HG02678 (cell line): ENCODE data around the gene TPCN1.

ENCODE experiments used
- ATAC-seq: cut with Tn5 transposase; IDR thresholded peaks from one replicate; pipeline ENCODE4 v1.9.1; 2021; ENCODE audit warnings: mild to moderate bottlenecking, moderate library complexity; ENCODE audit not compliant: unreplicated experiment

TPCN1 gene

GRCh38 chr12:113301811-113302210 is 80.5 kb downstream of the TPCN1 start:
- no peak for ATAC-seq

DNA sequence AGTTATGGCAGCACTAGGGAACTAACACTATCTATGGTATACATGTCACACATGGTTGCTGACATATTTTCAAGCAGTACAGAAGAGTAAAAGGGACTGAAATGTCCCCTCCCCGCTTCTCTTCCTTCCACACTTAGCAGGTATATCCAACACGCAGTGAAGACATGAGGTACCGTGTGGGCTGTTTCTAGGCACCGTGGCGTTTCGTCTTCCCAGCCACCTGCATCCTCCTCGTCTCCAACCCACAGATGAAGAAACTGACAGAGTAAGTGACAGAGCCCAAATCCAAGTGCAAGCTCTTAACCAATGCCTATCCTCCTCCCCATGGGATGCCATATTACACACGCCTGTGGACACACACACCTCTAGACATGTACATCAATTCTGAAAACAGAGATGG is 81.2 kb downstream of the TPCN1 start:
- no peak for ATAC-seq

DNA sequence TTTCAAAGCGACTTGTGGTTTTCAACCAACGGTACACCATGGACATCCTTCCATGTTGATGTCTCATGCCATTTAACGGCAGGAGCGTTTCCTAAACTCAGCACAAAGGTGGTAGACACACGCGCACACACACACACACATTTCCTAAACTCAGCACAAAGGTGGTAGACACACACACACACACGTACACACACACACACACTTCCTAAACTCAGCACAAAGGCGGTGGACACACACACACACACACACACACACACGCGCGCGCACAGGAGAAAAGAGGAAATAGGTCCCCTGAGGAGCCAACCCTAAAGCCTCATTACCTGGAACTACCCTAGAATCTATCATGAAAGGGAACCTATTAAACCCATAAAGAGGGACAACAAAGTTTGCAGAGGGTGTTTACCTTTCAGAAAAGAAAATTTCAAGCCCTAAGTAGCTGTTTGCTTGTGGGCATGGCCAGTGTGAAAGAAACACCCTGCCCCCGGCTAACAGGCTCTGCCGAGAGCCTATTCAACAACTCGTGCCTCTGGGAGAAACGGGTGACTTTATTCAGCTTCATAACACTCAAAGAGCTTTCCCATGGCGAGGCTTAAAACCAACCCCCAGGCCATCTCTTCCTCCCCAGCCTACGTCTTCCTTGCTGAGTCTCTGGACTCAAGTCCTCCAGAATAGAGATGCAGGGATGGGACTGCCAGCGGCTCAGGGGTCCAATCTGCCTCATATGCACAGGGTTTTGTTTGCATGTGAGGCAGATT is 81.8 kb downstream of the TPCN1 start:
- ATAC-seq, result no peak

GRCh38 chr12:113305281-113305856 is 84.1 kb downstream of the TPCN1 start:
- no peak for ATAC-seq

DNA sequence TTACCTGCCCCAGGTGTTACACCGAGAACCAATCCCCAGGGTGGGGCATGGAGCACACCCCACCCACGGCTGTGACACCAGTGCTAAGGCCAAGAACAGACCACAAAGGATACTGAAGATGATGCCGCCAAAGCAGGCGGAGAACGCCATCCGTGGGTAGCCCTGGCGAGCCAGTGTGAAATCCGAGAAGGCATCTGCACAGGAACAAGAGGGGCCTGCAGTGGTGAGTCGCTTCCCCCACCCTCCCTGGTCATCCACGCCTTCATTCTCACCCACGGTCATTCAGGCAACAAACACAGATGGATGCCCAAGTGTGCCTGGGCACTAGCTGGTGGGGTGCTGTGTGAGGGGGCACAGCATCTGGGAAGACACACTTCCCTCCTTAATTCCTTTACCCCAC is 85.1 kb downstream of the TPCN1 start:
- no peak for ATAC-seq

DNA sequence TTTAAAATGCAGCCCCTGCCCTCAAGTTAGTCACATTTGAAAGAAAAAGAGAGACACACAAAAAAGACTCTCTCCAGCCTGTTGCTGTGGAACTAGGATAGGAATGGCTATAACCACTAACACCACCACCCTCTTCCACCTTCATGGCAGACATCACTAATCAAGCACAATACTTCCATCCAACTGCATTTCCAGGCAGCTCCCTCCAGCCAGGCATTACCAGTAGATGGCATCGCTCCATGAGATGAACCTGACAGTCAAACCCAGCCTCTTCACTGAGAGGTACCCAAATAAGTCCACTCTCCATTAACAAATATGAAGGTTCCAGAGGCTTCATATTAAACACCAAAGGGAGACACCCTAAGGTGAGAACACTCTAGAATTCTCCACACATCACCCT is 89.2 kb downstream of the TPCN1 start:
- ATAC-seq, result no peak

GRCh38 chr12:113314121-113314529 is 92.9 kb downstream of the TPCN1 start:
- ATAC-seq, result no peak

DNA sequence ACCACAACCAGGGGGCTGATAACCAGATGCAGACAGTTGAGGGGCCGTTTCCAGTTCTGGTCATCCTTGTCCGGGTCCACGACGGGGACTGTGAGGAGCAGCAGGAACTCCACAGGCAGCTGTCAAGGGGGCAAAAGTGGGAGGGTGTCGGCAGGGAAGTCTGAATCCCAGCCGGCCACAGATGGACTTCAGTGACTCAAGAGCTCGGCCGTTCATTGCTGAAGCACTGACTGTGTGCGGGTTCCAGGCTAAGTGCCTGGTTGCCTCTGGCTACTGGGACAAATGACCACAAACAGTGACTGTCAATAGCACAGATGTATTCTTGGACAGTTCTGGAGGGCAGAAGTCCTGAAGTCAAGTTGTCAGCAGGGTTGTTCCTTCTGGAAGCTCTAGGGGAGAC is 94.1 kb downstream of the TPCN1 start:
- ATAC-seq, result no peak

DNA sequence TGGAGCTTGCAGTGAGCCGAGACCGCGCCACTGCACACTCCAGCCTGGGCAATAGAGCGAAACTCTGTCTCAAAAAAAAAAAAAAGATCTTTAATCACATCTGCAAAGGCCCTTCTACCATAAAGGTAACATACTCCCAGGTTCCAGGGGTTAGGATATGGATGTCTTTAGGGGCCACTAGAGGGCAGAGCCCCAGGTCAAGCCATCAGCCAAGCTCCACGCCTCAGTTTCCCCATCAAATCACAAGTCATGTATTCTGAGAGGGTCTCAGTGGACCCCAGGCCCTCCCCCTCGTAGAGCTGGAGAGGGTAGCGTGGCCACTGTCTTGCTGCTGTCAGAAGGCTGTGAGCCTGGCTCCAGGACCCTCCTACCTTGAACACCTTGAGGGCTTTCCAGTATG is 94.9 kb downstream of the TPCN1 start:
- ATAC-seq, result no peak

GRCh38 chr12:113317122-113317521 is 95.9 kb downstream of the TPCN1 start:
- ATAC-seq, result no peak

- ATAC-seq, result no peak
These were observed 96.9 kb downstream of the TPCN1 start for GRCh38 chr12:113318046-113318656.

GRCh38 chr12:113318900-113319628 is 97.8 kb downstream of the TPCN1 start:
- no peak for ATAC-seq

GRCh38 chr12:113320401-113320800 is 99.1 kb downstream of the TPCN1 start:
- ATAC-seq, result no peak

DNA sequence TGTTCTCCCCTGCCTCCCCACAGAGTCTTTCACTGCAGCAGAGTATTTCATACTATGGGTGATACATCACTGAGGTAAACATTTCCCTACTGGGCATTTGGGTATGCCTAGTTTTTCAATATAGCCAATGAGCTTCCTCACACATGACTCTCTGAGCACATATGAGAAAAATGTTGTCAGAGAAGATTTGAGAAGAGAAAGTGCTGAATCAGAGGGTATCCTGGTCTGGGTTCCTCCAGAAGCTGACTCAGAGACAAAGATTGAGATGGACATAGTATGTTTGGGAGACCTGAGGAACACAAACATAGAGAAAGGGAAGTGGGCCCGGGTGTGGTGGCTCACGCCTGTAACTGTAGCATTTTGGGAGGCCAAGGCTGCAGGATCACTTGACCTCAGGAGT is 101.1 kb downstream of the TPCN1 start:
- ATAC-seq, result no peak

DNA sequence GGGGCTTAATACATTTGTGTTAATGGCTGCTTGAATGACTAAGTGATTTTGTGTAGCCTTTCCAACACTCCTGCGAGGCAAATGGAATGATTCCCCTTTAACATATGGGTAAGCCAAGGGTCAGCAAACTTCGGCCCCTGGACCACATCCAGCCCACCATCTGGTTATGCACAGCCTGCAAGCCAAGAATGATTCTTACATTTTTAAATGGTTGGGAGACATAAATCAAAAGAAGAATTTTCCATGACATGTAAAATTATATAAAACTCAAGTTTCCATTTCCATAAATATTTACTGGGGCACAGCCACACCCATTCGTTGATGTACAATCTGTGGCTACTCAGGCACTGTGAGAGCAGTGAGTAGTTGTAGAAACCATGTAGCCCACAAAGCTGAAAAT is 104.7 kb downstream of the TPCN1 start:
- ATAC-seq, result no peak

DNA sequence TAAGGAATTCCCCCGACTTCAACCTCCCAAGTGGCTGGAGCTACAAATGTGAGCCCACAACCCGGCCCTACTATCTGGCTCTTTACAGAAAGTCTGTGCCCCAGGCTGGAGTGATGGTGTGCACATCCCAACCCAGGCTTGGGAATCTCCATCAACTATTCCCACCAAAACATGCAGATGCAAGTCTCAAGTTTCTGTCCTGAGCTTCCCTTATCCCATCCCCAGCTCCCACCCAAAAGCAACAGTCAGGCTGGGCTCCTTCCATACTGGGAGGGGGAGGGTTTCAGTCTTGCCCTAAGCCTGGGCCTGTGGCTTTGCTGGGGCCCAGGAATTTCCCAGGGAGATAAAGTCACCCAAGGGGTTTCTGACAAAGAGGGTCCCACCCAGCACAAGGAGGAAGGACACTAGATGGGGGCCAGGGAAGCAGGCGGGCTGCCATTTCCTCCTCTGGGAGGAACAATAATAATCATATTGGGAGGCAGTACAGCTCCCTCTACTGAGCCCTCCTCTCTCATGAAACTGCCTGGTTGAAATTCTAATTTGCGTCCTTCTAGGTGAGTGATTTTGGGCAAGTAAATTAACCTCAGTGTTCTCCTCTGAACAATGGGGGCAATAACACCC is 105.6 kb downstream of the TPCN1 start:
- no peak for ATAC-seq

DNA sequence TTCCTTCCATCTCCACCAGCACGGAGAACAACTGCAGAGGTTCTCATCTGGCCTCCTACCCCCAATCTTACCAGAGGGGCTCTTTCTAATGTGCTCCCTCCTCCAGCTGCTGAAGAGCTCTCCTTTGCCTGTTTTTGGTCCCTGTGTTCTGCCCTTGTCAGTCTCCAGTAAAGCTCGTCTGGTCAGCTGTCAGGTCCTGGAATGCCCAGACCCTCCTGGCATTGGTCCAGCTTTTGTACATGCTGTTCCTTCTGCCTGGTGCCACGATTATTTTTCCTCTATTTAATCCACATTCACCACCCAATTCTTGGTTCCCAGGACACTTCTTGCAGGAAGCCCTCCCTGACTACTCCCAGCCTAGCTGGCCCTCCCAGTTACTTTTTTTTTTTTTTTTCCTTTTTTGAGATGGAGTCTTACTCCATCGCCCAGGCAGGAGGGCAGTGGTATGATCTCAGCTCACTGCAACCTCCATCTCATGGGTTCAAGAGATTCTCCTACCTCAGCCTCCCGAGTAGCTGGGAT is 107.2 kb downstream of the TPCN1 start:
- ATAC-seq, result no peak

- ATAC-seq, result no peak
These were observed 107.9 kb downstream of the TPCN1 start for GRCh38 chr12:113329022-113329790.

DNA sequence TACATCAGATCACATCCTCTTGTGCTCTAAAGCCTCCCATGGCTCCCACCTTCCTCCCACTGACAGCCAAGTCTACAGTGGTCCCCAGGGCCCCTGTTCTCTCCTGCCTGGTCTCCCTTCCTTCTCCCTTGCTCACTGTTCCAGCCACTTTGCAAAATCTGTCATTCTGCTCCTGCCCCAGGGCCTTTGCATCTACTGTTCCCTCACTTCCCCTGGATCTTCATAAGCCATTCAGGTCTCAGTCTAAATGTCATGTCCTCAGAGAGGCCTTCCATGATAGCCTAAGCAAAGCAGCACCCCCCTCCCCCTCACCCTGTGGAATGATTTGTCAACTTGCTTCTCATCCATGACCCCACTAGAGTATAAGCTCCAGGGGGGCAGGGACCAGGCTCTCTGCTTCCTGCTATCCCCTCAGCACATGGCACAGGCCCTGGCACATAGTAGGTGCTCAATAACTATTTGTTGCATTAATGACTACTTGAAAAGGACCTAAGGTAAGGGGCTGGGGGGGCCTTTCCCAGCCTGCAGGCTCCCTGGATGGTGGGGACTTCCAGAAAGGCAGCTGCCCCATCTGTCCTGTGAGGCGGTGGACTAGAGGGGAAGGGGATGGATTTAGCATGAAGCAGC is 108.6 kb downstream of the TPCN1 start:
- ATAC-seq, result no peak

DNA sequence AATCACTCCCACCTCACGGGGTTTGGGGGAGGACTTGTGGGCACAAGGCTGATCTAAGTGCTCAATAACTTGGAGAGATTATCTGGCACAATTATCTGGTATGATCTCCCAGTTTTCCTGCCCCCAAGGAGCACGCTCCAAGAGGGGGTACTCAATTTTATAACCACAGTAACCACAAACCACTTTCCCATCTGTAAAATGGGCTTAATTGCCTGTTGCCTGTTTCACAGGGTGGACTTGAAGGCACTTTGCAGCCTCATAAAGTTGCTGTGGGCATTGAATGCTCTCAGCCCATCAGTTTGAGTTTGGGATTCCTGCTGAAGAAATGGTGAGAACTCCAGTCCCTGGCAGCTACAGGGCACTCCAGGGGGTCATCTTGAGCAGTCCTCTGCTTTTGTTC is 109.2 kb downstream of the TPCN1 start:
- ATAC-seq, result no peak
